GM21723 (cell line): ENCODE results near the gene CACNA2D3.
"Not testable (repeated sequence)": the region's sequence is repeated elsewhere in the genome, so short reads cannot be mapped to it uniquely, and the experiment has no call there.

Experiments used
- ATAC-seq: cut with Tn5 transposase; IDR thresholded peaks from one replicate; pipeline ENCODE4 v1.9.1; 2021; ENCODE audit warnings: mild to moderate bottlenecking, moderate library complexity; ENCODE audit not compliant: unreplicated experiment

CACNA2D3 gene

GRCh38 chr3:54969652-54970051 is 847.3 kb downstream of the CACNA2D3 start:
- ATAC-seq = no peak

- no peak for ATAC-seq
Measured at GRCh38 chr3:54970895-54971294, 848.5 kb downstream of the CACNA2D3 start.

- ATAC-seq = no peak
Measured at GRCh38 chr3:54977439-54977838, 855.1 kb downstream of the CACNA2D3 start.

- ATAC-seq = not testable (repeated sequence)
Measured at GRCh38 chr3:54977946-54978345, 855.6 kb downstream of the CACNA2D3 start.

GRCh38 chr3:54982807-54983206 is 860.5 kb downstream of the CACNA2D3 start:
- ATAC-seq = no peak

GRCh38 chr3:54983266-54984099 is 861.1 kb downstream of the CACNA2D3 start:
- no peak for ATAC-seq

GRCh38 chr3:54985856-54986255 is 863.5 kb downstream of the CACNA2D3 start:
- ATAC-seq = no peak

GRCh38 chr3:54986294-54986693 is 863.9 kb downstream of the CACNA2D3 start:
- no peak for ATAC-seq

GRCh38 chr3:54987719-54988118 is 865.4 kb downstream of the CACNA2D3 start:
- no peak for ATAC-seq

- no peak for ATAC-seq
Measured at GRCh38 chr3:54988302-54988837, 866.0 kb downstream of the CACNA2D3 start.

GRCh38 chr3:54988838-54989630 is 866.7 kb downstream of the CACNA2D3 start:
- no peak for ATAC-seq

GRCh38 chr3:54994111-54994513 is 871.8 kb downstream of the CACNA2D3 start:
- ATAC-seq = no peak

- no peak for ATAC-seq
Measured at GRCh38 chr3:54999159-54999558, 876.8 kb downstream of the CACNA2D3 start.

- ATAC-seq = no peak
Measured at GRCh38 chr3:54999811-55000210, 877.5 kb downstream of the CACNA2D3 start.

GRCh38 chr3:55000546-55000945 is 878.2 kb downstream of the CACNA2D3 start:
- ATAC-seq = no peak

GRCh38 chr3:55000953-55001352 is 878.6 kb downstream of the CACNA2D3 start:
- no peak for ATAC-seq

GRCh38 chr3:55002416-55002930 is 880.1 kb downstream of the CACNA2D3 start:
- ATAC-seq = no peak

GRCh38 chr3:55006244-55006676 is 883.9 kb downstream of the CACNA2D3 start:
- ATAC-seq = no peak

- ATAC-seq = no peak
Measured at GRCh38 chr3:55007971-55008370, 885.6 kb downstream of the CACNA2D3 start.

GRCh38 chr3:55009372-55009771 is 887.0 kb downstream of the CACNA2D3 start:
- ATAC-seq = no peak

GRCh38 chr3:55012091-55012490 is 889.7 kb downstream of the CACNA2D3 start:
- no peak for ATAC-seq
